Spleen (tissue), 11 donors: ENCODE results near the gene PPCDC. TPM values are rescaled to one million over a fixed set of nuclear protein-coding genes. Genes with fewer than 3 reads are reported as not detected.

Experiments
- DNase-seq: peaks from one replicate; pipeline ENCODE4 v3.0.0-alpha.2; 2020
- H3K27ac ChIP-seq, 8 donors: fragments of 200-600 bp; sonication (generic) in 7 of 8; 1 replicate in 4 of 8; 2 replicates in 4 of 8; pipeline versions ENCODE4 v1.5.0 to v1.8.0; 2016 to 2021; ENCODE audit warnings: inconsistent platforms in 4 of 8, mild to moderate bottlenecking in 4 of 8, moderate library complexity in 1 of 8
- H3K27me3 ChIP-seq, 7 donors: fragments of 200-600 bp; sonication (generic) in 6 of 7; replicated peaks in 1 of 7; 1 replicate in 4 of 7; 2 replicates in 3 of 7; pipeline versions ENCODE4 v1.5.0 to v1.8.0; 2016 to 2021; ENCODE audit warnings: inconsistent platforms in 3 of 7, mild to moderate bottlenecking in 1 of 7
- H3K36me3 ChIP-seq, 6 donors: fragments of 200-600 bp; sonication (generic) in 5 of 6; 1 replicate in 4 of 6; 2 replicates in 2 of 6; pipeline versions ENCODE4 v1.5.0 to v1.8.0; 2016 to 2021; ENCODE audit warnings: inconsistent platforms in 2 of 6
- H3K4me1 ChIP-seq, 6 donors: fragments of 200-600 bp; sonication (generic) in 5 of 6; 1 replicate in 3 of 6; 2 replicates in 3 of 6; pipeline versions ENCODE4 v1.5.0 to v1.8.0; 2016 to 2021; ENCODE audit warnings: inconsistent platforms in 3 of 6
- H3K4me3 ChIP-seq, 8 donors: fragments of 200-600 bp; sonication (generic) in 7 of 8; 1 replicate in 4 of 8; 2 replicates in 4 of 8; pipeline versions ENCODE4 v1.5.0 to v1.8.0; 2016 to 2021; ENCODE audit warnings: inconsistent platforms in 4 of 8, mild to moderate bottlenecking in 4 of 8, moderate library complexity in 2 of 8
- H3K9me3 ChIP-seq, 8 donors: fragments of 200-600 bp; sonication (generic) in 7 of 8; 1 replicate in 4 of 8; 2 replicates in 4 of 8; pipeline versions ENCODE4 v1.5.0 to v1.8.0; 2016 to 2021; ENCODE audit warnings: inconsistent platforms in 4 of 8
- POLR2A ChIP-seq, 3 donors: fragments of 450-650 bp; IDR thresholded peaks; one replicate each; pipeline ENCODE4 v1.5.1; 2017; ENCODE audit warnings: antibody characterized with exemption in 3 of 3, mild to moderate bottlenecking in 1 of 3
- POLR2AphosphoS5 ChIP-seq, 3 donors: sonication (generic); formaldehyde crosslinking; IDR thresholded peaks; one replicate each; pipeline ENCODE4 v1.5.1; 2017; ENCODE audit warnings: antibody characterized with exemption in 3 of 3
- whole genome bisulfite sequencing, 5 donors: extraction: QIAGEN DNeasy Blood & Tissue Kit in 3 of 5; methylation state at CpG; one replicate each; pipeline versions ENCODE4 v1.1.5 to v1.1.7; 2013 to 2018; 5-methylcytosine and 5-hydroxymethylcytosine counted together
- intact Hi-C: fragments of 100-400 bp; cut with DNase I; formaldehyde crosslinking; loops from one replicate; pipeline ENCODE4 v1.15.0; 2023; ENCODE audit warnings: low total_unique reads
- polyA plus RNA-seq, 3 donors: library from polyadenylated mRNA; stranded (reverse); fragments of 200-250 nt; gene quantifications; one replicate each; pipeline ENCODE4 v1.2.1, GENCODE V29; 2013
- total RNA-seq, 7 donors: library from RNA; depleted of rRNA in 3 of 7; stranded (reverse); fragments of >200 nt in 3 of 7; fragmentation: NEBNext Ultra II Directional in 4 of 7; extraction: Animal tissue kit (Norgen Biotek cat#: 25700) in 4 of 7; gene quantifications; one replicate each; pipeline versions ENCODE4 v1.1.0 to v1.2.1, GENCODE V29; 2016 to 2021
- TF ChIP-seq, protein P1 (sequence below), 11 experiments: fragments of 200-600 bp in 7 of 11; fragments of 450-650 bp in 4 of 11; sonication (generic) in 4 of 11; IDR thresholded peaks in 8 of 11; conservative IDR thresholded peaks in 3 of 11; 1 replicate in 7 of 11; 2 replicates in 4 of 11; pipeline versions ENCODE4 v1.4.0 to v1.8.0; 2016 to 2021; ENCODE audit warnings: antibody characterized with exemption in 11 of 11, inconsistent platforms in 4 of 11, mild to moderate bottlenecking in 1 of 11
- donor health status: healthy with polysubstance abuse.
- donor health status: DM: no; HTN: no; CAD: no; lungs with moderate emphysema.
- donor health status: DM: no; HTN: no; CAD: no.
- donor health status: Bipolar disorder and iron deficiency.
- donor health status: healthy.
- donor health status: DM: no; HTN: no; CAD: no.
- donor health status: DM: yes; HTN: yes; CAD: no.

The PPCDC gene
- total and polyA plus RNA-seq, 10 donors: 13.8 to 29.0 (median 22.2) TPM

DNA sequence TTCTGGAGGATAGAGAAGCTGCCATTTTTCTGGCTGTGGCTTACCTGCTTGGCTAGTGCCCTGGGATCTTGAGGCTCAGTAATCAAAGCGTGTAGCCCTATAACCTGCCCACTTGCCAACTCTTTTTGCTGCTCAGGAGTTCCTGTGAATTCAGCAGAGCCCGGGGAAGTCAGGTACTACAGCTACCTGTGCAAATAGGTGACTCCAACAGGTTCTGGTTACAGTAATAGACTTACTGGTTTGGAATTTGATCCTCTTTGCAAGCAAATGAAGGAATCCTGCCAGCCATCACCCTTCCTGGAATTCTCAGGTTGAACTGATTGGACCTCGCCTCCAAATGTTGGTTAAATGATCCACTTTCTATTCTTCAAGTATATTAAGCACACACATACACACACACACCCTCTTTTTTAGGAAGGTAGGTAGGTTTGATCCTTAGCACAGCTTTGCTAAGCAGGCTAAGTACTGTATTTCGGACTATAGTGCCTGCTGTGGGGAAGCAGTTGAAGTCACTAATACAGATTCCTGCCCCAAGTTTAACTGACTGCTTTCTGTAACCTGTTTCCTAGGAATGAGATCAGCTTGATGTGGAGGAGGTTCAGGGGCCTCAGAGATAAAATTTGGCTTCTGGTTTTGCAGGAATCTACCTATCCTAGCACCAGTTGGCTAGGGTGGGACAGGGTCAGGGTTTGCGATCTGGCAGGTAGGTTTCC is 2.3 kb downstream of the PPCDC start:
- Histone ChIP-seq H3K27me3 (peaks cover 0 to 4% (median 0%) of the 10 kb centered on the region in 7 donors), H3K9me3 (no peaks in the 10 kb centered on the region), H3K4me3 (no peak overlapping the region), H3K4me1 (peaks cover 18 to 75% (median 53%) of the 10 kb centered on the region in 6 donors), H3K36me3 (peaks cover 0 to 15% (median 0%) of the 10 kb centered on the region in 6 donors), H3K27ac (peak overlapping the region in 3 of 8 donors; percentile 28 to 93 (median 40))
- 94 to 97% (median 95%) methylated on average over 5 of the region's 5 CpGs for WGBS, 5 donors
- intact Hi-C loops: no loop called here
- no peak for DNase-seq
- TF ChIP-seq POLR2AphosphoS5 (IDR thresholded peaks at IDR 0.05) (no peak), POLR2A (IDR thresholded peaks at IDR 0.05) (no peak)
- TF ChIP-seq, protein P1, sequence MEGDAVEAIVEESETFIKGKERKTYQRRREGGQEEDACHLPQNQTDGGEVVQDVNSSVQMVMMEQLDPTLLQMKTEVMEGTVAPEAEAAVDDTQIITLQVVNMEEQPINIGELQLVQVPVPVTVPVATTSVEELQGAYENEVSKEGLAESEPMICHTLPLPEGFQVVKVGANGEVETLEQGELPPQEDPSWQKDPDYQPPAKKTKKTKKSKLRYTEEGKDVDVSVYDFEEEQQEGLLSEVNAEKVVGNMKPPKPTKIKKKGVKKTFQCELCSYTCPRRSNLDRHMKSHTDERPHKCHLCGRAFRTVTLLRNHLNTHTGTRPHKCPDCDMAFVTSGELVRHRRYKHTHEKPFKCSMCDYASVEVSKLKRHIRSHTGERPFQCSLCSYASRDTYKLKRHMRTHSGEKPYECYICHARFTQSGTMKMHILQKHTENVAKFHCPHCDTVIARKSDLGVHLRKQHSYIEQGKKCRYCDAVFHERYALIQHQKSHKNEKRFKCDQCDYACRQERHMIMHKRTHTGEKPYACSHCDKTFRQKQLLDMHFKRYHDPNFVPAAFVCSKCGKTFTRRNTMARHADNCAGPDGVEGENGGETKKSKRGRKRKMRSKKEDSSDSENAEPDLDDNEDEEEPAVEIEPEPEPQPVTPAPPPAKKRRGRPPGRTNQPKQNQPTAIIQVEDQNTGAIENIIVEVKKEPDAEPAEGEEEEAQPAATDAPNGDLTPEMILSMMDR (IDR thresholded peaks at IDR 0.05 in 8 of 11, conservative IDR thresholded peaks at IDR 0.05 in 3 of 11): no peak

DNA sequence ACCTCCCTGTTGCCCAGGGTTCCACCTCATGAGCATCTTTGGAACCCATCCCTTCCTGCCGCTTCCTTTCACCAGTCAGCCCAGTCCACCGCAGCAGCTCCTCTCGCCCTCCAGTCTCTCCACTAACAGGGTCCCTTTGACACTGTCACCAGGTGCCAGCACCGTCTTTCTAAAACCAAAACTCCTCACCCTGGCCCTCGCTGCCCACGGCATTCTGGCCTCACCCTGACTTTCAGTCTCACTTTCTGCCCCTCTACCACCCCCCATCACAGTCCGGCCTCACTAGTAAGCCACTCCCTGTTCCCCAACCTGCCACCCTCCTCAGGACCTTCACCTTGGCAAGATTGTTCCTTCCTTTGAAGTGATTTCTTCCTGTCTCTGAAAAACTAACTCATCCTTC is 4.2 kb downstream of the PPCDC start:
- Histone ChIP-seq H3K27me3 (no peaks in the 10 kb centered on the region), H3K9me3 (no peaks in the 10 kb centered on the region), H3K36me3 (peaks cover 0 to 15% (median 0%) of the 10 kb centered on the region in 6 donors), H3K4me3 (no peak overlapping the region), H3K27ac (peak overlapping the region in 3 of 8 donors; percentile 84 to 87 (median 87)), H3K4me1 (peaks cover 23 to 94% (median 70%) of the 10 kb centered on the region in 6 donors)
- intact Hi-C loops: no loop called here
- 68 to 88% (median 80%) methylated on average over 7 of the region's 7 CpGs for WGBS, 5 donors
- TF ChIP-seq, protein P1 (IDR thresholded peaks at IDR 0.05 in 8 of 11, conservative IDR thresholded peaks at IDR 0.05 in 3 of 11): no peak
- no peak for TF ChIP-seq POLR2A (IDR thresholded peaks at IDR 0.05)
- TF ChIP-seq POLR2AphosphoS5 (IDR thresholded peaks at IDR 0.05): no peak
- DNase-seq: no peak

DNA sequence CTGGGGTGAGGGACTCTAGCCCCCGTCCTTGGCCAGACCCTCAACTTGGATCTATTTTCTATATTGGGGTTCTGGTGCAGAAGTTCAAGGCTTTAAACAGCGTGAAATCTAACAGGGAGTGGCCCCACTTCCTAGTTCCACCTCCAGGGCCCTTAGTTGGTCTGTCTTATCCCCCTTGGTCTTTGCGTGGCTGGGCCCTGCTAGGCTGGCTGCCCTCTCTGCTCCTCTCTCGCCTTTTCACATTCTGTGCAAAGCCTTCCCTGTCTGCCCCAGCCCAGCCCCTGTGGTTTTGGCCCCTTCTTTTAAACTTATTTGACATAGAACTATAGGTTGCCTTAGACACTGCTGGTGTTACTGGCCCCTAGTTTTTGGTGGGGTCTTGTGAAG is 5.6 kb downstream of the PPCDC start:
- peak overlapping the region; percentile 60 to 87 (median 83) for H3K27ac ChIP-seq
- peaks cover 23 to 98% (median 71%) of the 10 kb centered on the region in 6 donors for H3K4me1 ChIP-seq

More for the DNA sequence above, 5.6 kb downstream of the PPCDC start:
- H3K9me3 ChIP-seq: no peaks in the 10 kb centered on the region
- TF ChIP-seq POLR2A (IDR thresholded peaks at IDR 0.05): no peak
- TF ChIP-seq, protein P1 (IDR thresholded peaks at IDR 0.05 in 8 of 11, conservative IDR thresholded peaks at IDR 0.05 in 3 of 11): no peak
- TF ChIP-seq POLR2AphosphoS5 (IDR thresholded peaks at IDR 0.05): no peak
- no peaks in the 10 kb centered on the region for H3K27me3 ChIP-seq
- 48 to 63% (median 61%) methylated on average over 4 of the region's 4 CpGs for WGBS, 5 donors
- intact Hi-C loops: no loop called here
- H3K4me3 ChIP-seq: no peak overlapping the region
- peaks cover 0 to 19% (median 0%) of the 10 kb centered on the region in 6 donors for H3K36me3 ChIP-seq
- no peak for DNase-seq
